Prostate gland (tissue), 2 donors: ENCODE data around the gene IL2RA.

Experiments used
- CTCF ChIP-seq, 4 experiments: fragments of 200-600 bp in 2 of 4; fragments of 450-650 bp in 2 of 4; sonication (generic) in 2 of 4; IDR thresholded peaks; 1 replicate in 3 of 4; 2 replicates in 1 of 4; pipeline ENCODE4 v1.5.1; 2016 to 2019; ENCODE audit warnings: antibody characterized with exemption in 4 of 4, mild to moderate bottlenecking in 2 of 4, moderate library complexity in 2 of 4
- POLR2AphosphoS5 ChIP-seq: sonication (generic); formaldehyde crosslinking; IDR thresholded peaks from one replicate; pipeline ENCODE4 v1.6.1; 2017; ENCODE audit warnings: antibody characterized with exemption

- TF ChIP-seq CTCF (IDR thresholded peaks at IDR 0.05) (no peak), POLR2AphosphoS5 (no peak)
These were observed 3.3 kb downstream of the IL2RA start for GRCh38 chr10:6058682-6059475.
